SK-N-SH (cell line): ENCODE results near the gene ST7. TPM values are rescaled to one million over a fixed set of nuclear protein-coding genes. Genes with fewer than 3 reads are reported as not detected.

Experiments used
- CTCF ChIA-PET: fragments of 300-600, 350-600 bp; formaldehyde crosslinking; extraction: SDS; loops from one replicate; lab custom pipeline; 2021; lab: Yijun Ruan, JAX
- POLR2A ChIA-PET: fragments of 350-600 bp; sonication (Branson Sonifier 250); formaldehyde crosslinking; extraction: SDS; loops from one replicate; lab custom pipeline; 2020; ENCODE audit warnings: antibody characterized with exemption, inconsistent platforms; lab: Yijun Ruan, JAX
- DNase-seq: peaks from one replicate; pipeline ENCODE4 v3.0.0; 2012
- H2AFZ ChIP-seq: fragments of 200-600 bp; sonication (generic); 2 replicates; pipeline ENCODE4 v1.8.1; 2016; ENCODE audit warnings: antibody characterized with exemption, mild to moderate bottlenecking, low read depth
- H3F3A ChIP-seq: fragments of 200-600 bp; sonication (generic); replicated peaks from 2 replicates; pipeline ENCODE3; 2016; ENCODE audit warnings: antibody characterized with exemption, mild to moderate bottlenecking; ENCODE audit not compliant: insufficient read depth
- H3K27ac ChIP-seq, 2 experiments: fragments of 200-500 bp in 1 of 2; fragments of 200-600 bp in 1 of 2; sonication (Bioruptor generic) in 1 of 2; sonication (generic), shearing (Covaris generic) in 1 of 2; 2 replicates each; pipeline versions ENCODE4 v1.5.1 to v1.6.1; 2014 to 2016; ENCODE audit warnings: low read depth in 2 of 2, inconsistent platforms in 1 of 2, low read length in 1 of 2, mild to moderate bottlenecking in 1 of 2, mixed read lengths in 1 of 2
- H3K27me3 ChIP-seq: fragments of 200-600 bp; sonication (generic), shearing (Covaris generic); 2 replicates; pipeline ENCODE4 v1.6.1; 2016; ENCODE audit warnings: mixed run types; ENCODE audit not compliant: insufficient read depth
- H3K36me3 ChIP-seq, 2 experiments: fragments of 200-500 bp in 1 of 2; fragments of 200-600 bp in 1 of 2; sonication (Bioruptor generic) in 1 of 2; sonication (generic) in 1 of 2; replicated peaks in 1 of 2; 2 replicates each; pipeline versions ENCODE3 to v1.5.1; 2014 to 2016; ENCODE audit warnings: low read length in 1 of 2, mild to moderate bottlenecking in 1 of 2; ENCODE audit not compliant: insufficient read depth in 2 of 2, control insufficient read depth in 1 of 2
- H3K4me1 ChIP-seq, 2 experiments: fragments of 200-500 bp in 1 of 2; fragments of 200-600 bp in 1 of 2; sonication (Bioruptor generic) in 1 of 2; sonication (generic), shearing (Covaris generic) in 1 of 2; 2 replicates each; pipeline versions ENCODE4 v1.5.1 to v1.6.1; 2014 to 2016; ENCODE audit warnings: low read depth in 1 of 2, low read length in 1 of 2, mixed run types in 1 of 2; ENCODE audit not compliant: insufficient read depth in 2 of 2, control insufficient read depth in 1 of 2
- H3K4me2 ChIP-seq: fragments of 200-600 bp; sonication (generic), shearing (Covaris generic); 2 replicates; pipeline ENCODE4 v1.6.1; 2017; ENCODE audit warnings: mixed run types
- H3K4me3 ChIP-seq, 2 experiments: fragments of 200-500 bp in 1 of 2; fragments of 200-600 bp in 1 of 2; sonication (Bioruptor generic) in 1 of 2; sonication (generic), shearing (Covaris generic) in 1 of 2; 2 replicates each; pipeline versions ENCODE4 v1.5.1 to v1.8.1; 2014 to 2016; ENCODE audit warnings: low read depth in 2 of 2, inconsistent platforms in 1 of 2, low read length in 1 of 2, mild to moderate bottlenecking in 1 of 2, mixed read lengths in 1 of 2, moderate library complexity in 1 of 2
- H3K79me2 ChIP-seq: fragments of 200-600 bp; sonication (generic); 2 replicates; pipeline ENCODE4 v1.8.1; 2017; ENCODE audit warnings: mild to moderate bottlenecking; ENCODE audit not compliant: insufficient read depth
- H3K9ac ChIP-seq: fragments of 200-600 bp; sonication (generic); 2 replicates; pipeline ENCODE4 v1.6.1; 2017; ENCODE audit warnings: mixed run types
- H3K9me2 ChIP-seq: fragments of 200-600 bp; sonication (generic); 2 replicates; pipeline ENCODE4 v1.6.1; 2017; ENCODE audit warnings: mixed run types
- H3K9me3 ChIP-seq: fragments of 200-600 bp; sonication (generic); 2 replicates; pipeline ENCODE4 v1.6.1; 2017; ENCODE audit warnings: mixed run types, mild to moderate bottlenecking, moderate library complexity
- H4K20me1 ChIP-seq: fragments of 200-600 bp; sonication (generic); 2 replicates; pipeline ENCODE4 v1.6.1; 2017; ENCODE audit warnings: mild to moderate bottlenecking, mixed run types; ENCODE audit not compliant: insufficient read depth
- CHD2 ChIP-seq: fragments of 150-350 bp; IDR thresholded peaks from 2 replicates; pipeline ENCODE4 v1.6.1; 2018; ENCODE audit warnings: low read length; ENCODE audit not compliant: partially characterized antibody
- CTCF ChIP-seq: fragments of 200-600 bp; sonication (generic); IDR thresholded peaks from 2 replicates; pipeline ENCODE4 v1.6.1; 2017; ENCODE audit warnings: antibody characterized with exemption, mild to moderate bottlenecking, moderate library complexity
- EP300 ChIP-seq, 2 experiments: IDR thresholded peaks; 2 replicates each; pipeline versions ENCODE4 v1.4.0 to v1.6.1; 2012; ENCODE audit warnings: borderline replicate concordance in 1 of 2, low read depth in 1 of 2, low read length in 1 of 2
- EZH2phosphoT487 ChIP-seq: fragments of 200-600 bp; sonication (generic); IDR thresholded peaks from 2 replicates; pipeline ENCODE4 v1.6.1; 2017; ENCODE audit warnings: low read depth, mixed run types, mild to moderate bottlenecking, antibody characterized with exemption, moderate library complexity, borderline replicate concordance
- FOXM1 ChIP-seq: IDR thresholded peaks from 2 replicates; pipeline ENCODE4 v1.4.0; 2012; ENCODE audit warnings: low read depth, mild to moderate bottlenecking
- GATA2 ChIP-seq: sonication (generic); formaldehyde crosslinking; IDR thresholded peaks from 2 replicates; pipeline ENCODE4 v1.5.0; 2020; ENCODE audit warnings: mild to moderate bottlenecking, missing genetic modification reagents
- MEF2A ChIP-seq: IDR thresholded peaks from 2 replicates; pipeline ENCODE4 v1.4.0; 2012; ENCODE audit warnings: low read depth, borderline replicate concordance
- NRF1 ChIP-seq: IDR thresholded peaks from 2 replicates; pipeline ENCODE4 v1.6.1; 2012; ENCODE audit warnings: low read depth, mild to moderate bottlenecking, low read length
- POLR2AphosphoS5 ChIP-seq: IDR thresholded peaks from 2 replicates; pipeline ENCODE4 v1.6.1; 2012; ENCODE audit warnings: low read depth, low read length
- REST ChIP-seq: IDR thresholded peaks from 2 replicates; pipeline ENCODE4 v1.6.1; 2012; ENCODE audit warnings: mild to moderate bottlenecking, low read depth, low read length, moderate library complexity
- SMC3 ChIP-seq: IDR thresholded peaks from 2 replicates; pipeline ENCODE4 v1.6.1; 2012; ENCODE audit warnings: low read depth, low read length, improper control_type of control experiment
- USF1 ChIP-seq: IDR thresholded peaks from 2 replicates; pipeline ENCODE4 v1.4.0; 2012; ENCODE audit warnings: low read depth, borderline replicate concordance
- ZBTB33 ChIP-seq: IDR thresholded peaks from 2 replicates; pipeline ENCODE4 v1.4.0; 2012; ENCODE audit warnings: low read depth, borderline replicate concordance
- WGBS: methylation state at CpG from one replicate; pipeline ENCODE4 v1.1.6; 2017; ENCODE audit warnings: low lambda C conversion rate; 5-methylcytosine and 5-hydroxymethylcytosine counted together
- polyA plus RNA-seq, 3 experiments: library from polyadenylated mRNA; depleted of rRNA; stranded (reverse); fragments of >200 nt; gene quantifications; 2 replicates each; pipeline ENCODE4 v1.2.3, GENCODE V29; 2012
- TF ChIP-seq, protein P1 (sequence below): fragments of 150-350 bp; IDR thresholded peaks from 2 replicates; pipeline ENCODE4 v1.6.1; 2016; ENCODE audit warnings: mild to moderate bottlenecking, low read depth, low read length

ST7 gene
- polyA plus RNA-seq, 1 of the 3 experiments (the other 2 are of a cell fraction) = 23.5 TPM

- Histone ChIP-seq H2AFZ (no peak overlapping the region), H3K9me2 (no peaks in the 10 kb centered on the region), H3K27me3 (no peaks in the 10 kb centered on the region), H3K4me3 (no peak overlapping the region), H4K20me1 (no peaks in the 10 kb centered on the region), H3K36me3 (peaks cover 0 to 44% of the 10 kb centered on the region in 2 experiments), H3F3A (no peaks in the 10 kb centered on the region), H3K9me3 (no peaks in the 10 kb centered on the region), H3K4me1 (peaks cover 0 to 2% of the 10 kb centered on the region in 2 experiments; a peak in 2 of 4 replicates), H3K9ac (no peak overlapping the region), H3K79me2 (no peaks in the 10 kb centered on the region), H3K27ac (no peak overlapping the region), H3K4me2 (no peak overlapping the region)
- WGBS = 91% methylated on average over 4 of the region's 4 CpGs
- POLR2A ChIA-PET = no interaction called here
- DNase-seq = no peak
- TF ChIP-seq POLR2AphosphoS5 (no peak), ZBTB33 (no peak), REST (no peak), GATA2 (CRISPR knock-in tag) (no peak), FOXM1 (no peak), SMC3 (no peak), EP300 (IDR thresholded peaks at IDR 0.05; ENCODE audit: borderline replicate concordance in 1 of 2, low read depth in 1 of 2, low read length in 1 of 2) (no peak), EZH2phosphoT487 (no peak), CTCF (no peak), NRF1 (no peak), MEF2A (no peak), USF1 (no peak), CHD2 (no peak)
- TF ChIP-seq, protein P1, sequence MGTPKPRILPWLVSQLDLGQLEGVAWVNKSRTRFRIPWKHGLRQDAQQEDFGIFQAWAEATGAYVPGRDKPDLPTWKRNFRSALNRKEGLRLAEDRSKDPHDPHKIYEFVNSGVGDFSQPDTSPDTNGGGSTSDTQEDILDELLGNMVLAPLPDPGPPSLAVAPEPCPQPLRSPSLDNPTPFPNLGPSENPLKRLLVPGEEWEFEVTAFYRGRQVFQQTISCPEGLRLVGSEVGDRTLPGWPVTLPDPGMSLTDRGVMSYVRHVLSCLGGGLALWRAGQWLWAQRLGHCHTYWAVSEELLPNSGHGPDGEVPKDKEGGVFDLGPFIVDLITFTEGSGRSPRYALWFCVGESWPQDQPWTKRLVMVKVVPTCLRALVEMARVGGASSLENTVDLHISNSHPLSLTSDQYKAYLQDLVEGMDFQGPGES = no peak
- CTCF ChIA-PET = interaction anchor here (1.2 to 2.6 kb wide), 2 partner anchors 10 to 13 kb away, joined by 3 to 7 read pairs; no protein-coding TSS in a partner anchor
Measured at GRCh38 chr7:117210397-117210796, 257.1 kb downstream of the ST7 start.
